CD14-positive monocyte (primary cell): Measurements from ENCODE around the gene FCRL6. TPM values are rescaled to one million over a fixed set of nuclear protein-coding genes. Genes with fewer than 3 reads are reported as not detected.

Experiments used
- DNase-seq, 3 donors: peaks; one replicate each; pipeline ENCODE4 v3.0.0-alpha.2; 2011 to 2022
- H2AFZ ChIP-seq: 2 replicates; pipeline ENCODE4 v1.6.0; 2012; ENCODE audit warnings: mild to moderate bottlenecking, low read depth, low read length, inconsistent platforms; ENCODE audit not compliant: insufficient read depth, poor library complexity, severe bottlenecking
- H3K27ac ChIP-seq, 2 donors: 1 replicate in 1 of 2; 2 replicates in 1 of 2; pipeline ENCODE4 v1.5.1; 2012 to 2013; ENCODE audit warnings: low read length in 2 of 2, control low read depth in 1 of 2, inconsistent platforms in 1 of 2, low read depth in 1 of 2, mild to moderate bottlenecking in 1 of 2
- H3K27me3 ChIP-seq, 2 donors: one replicate each; pipeline versions ENCODE4 v1.6.0 to v1.6.1; 2011 to 2013; ENCODE audit warnings: low read length in 2 of 2; ENCODE audit not compliant: control insufficient read depth in 2 of 2, insufficient read depth in 2 of 2
- H3K36me3 ChIP-seq, 2 donors: replicated peaks in 1 of 2; 1 replicate in 1 of 2; 2 replicates in 1 of 2; pipeline versions ENCODE4 v1.5.1 to v1.6.1; 2012 to 2013; ENCODE audit warnings: low read length in 2 of 2, control low read depth in 1 of 2, inconsistent platforms in 1 of 2, mild to moderate bottlenecking in 1 of 2; ENCODE audit not compliant: insufficient read depth in 2 of 2, control insufficient read depth in 1 of 2
- H3K4me1 ChIP-seq, 2 donors: 1 replicate in 1 of 2; 2 replicates in 1 of 2; pipeline versions ENCODE4 v1.5.1 to v1.6.1; 2012 to 2013; ENCODE audit warnings: low read length in 2 of 2, control low read depth in 1 of 2, inconsistent platforms in 1 of 2, mild to moderate bottlenecking in 1 of 2, moderate library complexity in 1 of 2; ENCODE audit not compliant: insufficient read depth in 2 of 2, control insufficient read depth in 1 of 2
- H3K4me2 ChIP-seq: replicated peaks from 2 replicates; pipeline ENCODE3; 2012; ENCODE audit warnings: low read length, moderate library complexity, mild to moderate bottlenecking; ENCODE audit not compliant: poor library complexity, severe bottlenecking; ENCODE audit errors: extremely low read depth
- H3K4me3 ChIP-seq, 3 experiments: fragments of 200-600 bp in 1 of 3; sonication (generic) in 1 of 3; replicated peaks in 1 of 3; 1 replicate in 2 of 3; 2 replicates in 1 of 3; pipeline ENCODE4 v1.5.1; 2011 to 2013; ENCODE audit warnings: low read length in 3 of 3, mild to moderate bottlenecking in 3 of 3, control low read depth in 2 of 3, low read depth in 2 of 3, inconsistent platforms in 1 of 3, moderate library complexity in 1 of 3
- H3K79me2 ChIP-seq: 2 replicates; pipeline ENCODE4 v1.6.0; 2012; ENCODE audit warnings: mild to moderate bottlenecking, control low read depth, inconsistent platforms, low read length, moderate library complexity; ENCODE audit not compliant: insufficient read depth
- H3K9ac ChIP-seq: 2 replicates; pipeline ENCODE4 v1.6.0; 2017; ENCODE audit warnings: low read length, mild to moderate bottlenecking; ENCODE audit not compliant: insufficient read depth, poor library complexity, severe bottlenecking
- H3K9me3 ChIP-seq, 2 donors: replicated peaks in 1 of 2; 1 replicate in 1 of 2; 2 replicates in 1 of 2; pipeline versions ENCODE4 v1.5.1 to v1.6.1; 2012 to 2013; ENCODE audit warnings: low read length in 2 of 2, control low read depth in 1 of 2; ENCODE audit not compliant: control insufficient read depth in 1 of 2, insufficient read depth in 1 of 2
- H4K20me1 ChIP-seq: 2 replicates; pipeline ENCODE4 v1.6.0; 2012; ENCODE audit warnings: mild to moderate bottlenecking, low read length, control low read depth, moderate library complexity; ENCODE audit not compliant: insufficient read depth
- H3K27ac Mint-ChIP-seq, 7 donors: one replicate each; pipeline ENCODE4 v1.8.0; 2020; ENCODE audit warnings: mild to moderate bottlenecking in 7 of 7, mixed read lengths in 7 of 7, moderate library complexity in 6 of 7, inconsistent platforms in 2 of 7
- H3K27me3 Mint-ChIP-seq, 3 donors: one replicate each; pipeline ENCODE4 v1.8.0; 2021 to 2022; ENCODE audit warnings: low read depth in 3 of 3, mild to moderate bottlenecking in 3 of 3, mixed read lengths in 3 of 3, moderate library complexity in 3 of 3, inconsistent platforms in 1 of 3
- H3K36me3 Mint-ChIP-seq, 2 donors: one replicate each; pipeline ENCODE4 v1.8.0; 2020; ENCODE audit warnings: mixed read lengths in 2 of 2, inconsistent platforms in 1 of 2, mild to moderate bottlenecking in 1 of 2
- H3K4me1 Mint-ChIP-seq: one replicate; pipeline ENCODE4 v1.8.0; 2020; ENCODE audit warnings: mild to moderate bottlenecking, mixed read lengths
- H3K4me3 Mint-ChIP-seq, 2 donors: one replicate each; pipeline ENCODE4 v1.8.0; 2020; ENCODE audit warnings: mild to moderate bottlenecking in 2 of 2, mixed read lengths in 2 of 2, moderate library complexity in 1 of 2
- H3K9me3 Mint-ChIP-seq, 7 donors: one replicate each; pipeline ENCODE4 v1.8.0; 2020 to 2022; ENCODE audit warnings: mixed read lengths in 7 of 7, mild to moderate bottlenecking in 6 of 7, moderate library complexity in 6 of 7, inconsistent platforms in 2 of 7
- CTCF ChIP-seq: fragments of 200-600 bp; IDR thresholded peaks from one replicate; pipeline ENCODE4 v1.8.0; 2022; ENCODE audit warnings: antibody characterized with exemption, mild to moderate bottlenecking
- WGBS: methylation state at CpG from one replicate; pipeline ENCODE4 v1.1.5; 2013; ENCODE audit warnings: missing lambda C conversion rate; ENCODE audit not compliant: insufficient coverage; 5-methylcytosine and 5-hydroxymethylcytosine counted together
- intact Hi-C, 2 donors: fragments of 100-400 bp; cut with micrococcal nuclease; formaldehyde crosslinking; loops; one replicate each; pipeline versions ENCODE4 v1.15.0 to v1.15.1; 2023
- polyA plus RNA-seq, 3 donors: library from polyadenylated mRNA; depleted of rRNA in 1 of 3; unstranded in 2 of 3; stranded (reverse) in 1 of 3; fragments of 300-500 nt in 2 of 3; fragments of >200 nt in 1 of 3; fragmentation: Illumina TruSeq in 2 of 3; gene quantifications; 1 replicate in 2 of 3; 2 replicates in 1 of 3; pipeline ENCODE4 v1.2.3, GENCODE V29; 2012 to 2021

Gene FCRL6
- polyA plus RNA-seq, 3 donors: 0.15 to 0.36 (median 0.17) TPM

DNA sequence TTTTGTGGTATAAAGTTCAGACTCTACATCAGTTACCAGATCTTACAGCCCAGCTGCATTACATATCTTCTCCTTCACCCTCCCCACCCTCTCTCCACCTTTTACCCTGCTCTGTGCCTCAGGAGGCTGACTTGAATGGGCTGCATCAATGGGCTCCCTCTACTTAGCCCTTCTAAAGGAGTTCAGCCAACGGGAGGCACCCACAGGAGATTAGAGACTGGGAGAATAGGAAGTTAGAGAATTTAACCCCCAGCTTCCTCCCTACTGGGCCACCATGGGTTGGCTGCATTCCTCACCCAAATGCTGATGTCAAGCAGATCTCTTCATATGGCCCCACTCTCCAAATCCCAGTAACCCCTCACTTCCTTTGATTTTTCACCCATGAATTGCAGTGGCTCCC, 38.5 kb upstream of the FCRL6 start:
- Mint-ChIP-seq H3K9me3 (peaks cover 0 to 12% (median 2%) of the 10 kb centered on the region in 7 donors), H3K4me1 (peaks cover 4% of the 10 kb centered on the region), H3K36me3 (no peaks in the 10 kb centered on the region), H3K27ac (peak overlapping the region in 1 of 7 donors; percentile 8), H3K4me3 (no peak overlapping the region), H3K27me3 (no peaks in the 10 kb centered on the region)
- H3K36me3 ChIP-seq: no peaks in the 10 kb centered on the region
- no peak overlapping the region for H2AFZ ChIP-seq
- H3K4me3 ChIP-seq: no peak overlapping the region
- H3K4me2 ChIP-seq: no peak overlapping the region
- H4K20me1 ChIP-seq: no peaks in the 10 kb centered on the region
- no peaks in the 10 kb centered on the region for H3K27me3 ChIP-seq
- no CpG with 5 or more reads among the region's 1 CpG for WGBS
- H3K4me1 ChIP-seq: no peaks in the 10 kb centered on the region
- H3K9ac ChIP-seq: no peak overlapping the region
- H3K9me3 ChIP-seq: no peaks in the 10 kb centered on the region
- TF ChIP-seq CTCF: no peak
- intact Hi-C loops: no loop called here
- no peaks in the 10 kb centered on the region for H3K79me2 ChIP-seq
- DNase-seq: no peak
- H3K27ac ChIP-seq: no peak overlapping the region

DNA sequence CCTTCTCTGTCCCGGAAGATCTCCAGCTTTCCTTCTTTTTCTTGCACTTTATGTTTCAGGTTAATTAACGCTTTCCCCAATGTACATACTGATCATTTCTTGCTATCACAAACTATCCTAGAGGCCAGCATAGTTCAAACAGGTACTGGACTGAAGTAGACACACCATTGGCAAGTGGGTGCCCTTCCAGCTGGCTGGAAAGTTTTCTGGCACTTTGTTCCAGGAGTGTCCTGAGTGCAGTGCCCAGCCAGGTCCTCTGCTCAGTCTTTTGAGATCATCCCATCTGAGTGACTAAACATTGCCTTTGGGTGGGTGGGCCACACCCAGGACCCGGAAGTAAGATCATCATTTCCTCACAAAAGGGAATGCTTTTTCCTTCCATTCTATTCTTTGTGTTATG, 36.4 kb upstream of the FCRL6 start:
- Mint-ChIP-seq H3K4me1 (peaks cover 4% of the 10 kb centered on the region), H3K4me3 (no peak overlapping the region), H3K9me3 (peaks cover 0 to 12% (median 3%) of the 10 kb centered on the region in 7 donors), H3K27ac (no peak overlapping the region), H3K36me3 (no peaks in the 10 kb centered on the region), H3K27me3 (no peaks in the 10 kb centered on the region)
- no peak overlapping the region for H2AFZ ChIP-seq
- H3K4me3 ChIP-seq: no peak overlapping the region
- no peaks in the 10 kb centered on the region for H4K20me1 ChIP-seq
- H3K4me2 ChIP-seq: no peak overlapping the region
- no peak overlapping the region for H3K9ac ChIP-seq
- H3K9me3 ChIP-seq: no peaks in the 10 kb centered on the region
- no peaks in the 10 kb centered on the region for H3K79me2 ChIP-seq
- DNase-seq: no peak
- no peaks in the 10 kb centered on the region for H3K27me3 ChIP-seq
- H3K4me1 ChIP-seq: no peaks in the 10 kb centered on the region
- intact Hi-C loops: no loop called here
- no peak overlapping the region for H3K27ac ChIP-seq
- no peak for TF ChIP-seq CTCF
- H3K36me3 ChIP-seq: no peaks in the 10 kb centered on the region
- 100% methylated on average over 3 of the region's 3 CpGs for WGBS
